ENCODE measurements around the gene AP3S1.

AP3S1 gene

DNA sequence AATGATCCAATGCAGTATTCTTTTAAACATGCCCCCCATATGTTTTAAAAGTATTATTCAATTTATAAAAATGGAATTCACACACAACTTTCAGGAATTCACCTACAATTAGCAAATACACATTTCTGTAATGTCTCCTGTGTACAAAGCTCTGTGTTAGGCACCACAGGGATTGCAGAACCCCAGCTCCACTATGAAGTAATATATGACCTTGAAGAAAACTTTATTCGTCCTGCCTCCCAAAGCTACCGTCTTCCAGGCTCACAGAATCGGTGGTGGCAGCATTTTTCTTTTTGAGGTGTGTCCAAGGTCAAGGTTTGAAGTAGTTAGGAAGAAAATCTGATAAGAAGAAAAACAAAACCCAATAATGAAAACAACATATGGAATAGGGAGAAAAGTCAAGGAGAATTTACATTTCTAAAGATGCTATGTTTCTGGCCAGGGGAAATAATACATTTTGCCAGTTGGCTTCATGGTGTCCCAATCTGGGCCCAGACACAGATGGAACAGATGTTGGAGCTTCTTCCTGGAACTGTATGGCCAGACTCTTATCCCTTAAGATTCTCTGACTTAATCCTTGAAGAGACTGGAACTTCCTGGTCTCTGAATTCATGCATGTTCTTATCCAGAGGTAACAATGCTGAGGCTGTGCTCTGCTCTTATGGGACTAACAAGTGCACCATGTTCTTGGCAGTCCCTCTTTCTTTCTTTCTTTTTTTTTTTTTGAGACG lies 98.5 kb downstream of the AP3S1 start:
- no peak for DNase-seq (ENCODE audit: low read depth in 2 of 2)

DNA sequence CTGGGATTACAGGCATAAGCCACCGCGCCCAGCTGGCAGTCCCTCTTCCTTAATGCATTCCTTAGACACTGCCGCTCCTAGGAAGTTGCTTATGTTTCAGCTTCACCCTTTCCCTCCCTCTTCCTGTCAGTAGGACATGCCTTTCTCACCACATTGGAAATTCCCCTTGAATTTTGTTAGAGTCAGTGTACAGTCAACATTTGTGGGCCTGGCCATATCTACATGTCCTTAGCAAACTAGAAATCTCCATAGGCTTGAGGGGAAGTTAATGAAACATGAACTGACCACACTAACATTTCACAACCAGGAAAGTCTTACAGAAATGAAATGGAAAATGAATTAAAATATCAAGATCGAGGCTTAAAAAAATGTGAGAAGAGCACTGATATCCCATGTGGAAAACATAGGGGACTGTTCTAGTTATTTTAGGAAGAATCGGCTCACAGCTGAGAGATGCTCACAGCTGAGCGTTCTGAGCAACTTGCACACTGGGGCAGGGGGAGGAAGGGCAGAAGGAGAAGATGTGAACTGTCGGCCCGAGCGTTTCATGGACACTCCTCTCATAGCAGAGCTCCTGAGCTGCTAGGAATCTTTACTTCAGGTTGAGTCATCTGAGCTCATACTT lies 99.4 kb downstream of the AP3S1 start:
- no peak for DNase-seq (ENCODE audit: low read depth in 2 of 2)

DNA sequence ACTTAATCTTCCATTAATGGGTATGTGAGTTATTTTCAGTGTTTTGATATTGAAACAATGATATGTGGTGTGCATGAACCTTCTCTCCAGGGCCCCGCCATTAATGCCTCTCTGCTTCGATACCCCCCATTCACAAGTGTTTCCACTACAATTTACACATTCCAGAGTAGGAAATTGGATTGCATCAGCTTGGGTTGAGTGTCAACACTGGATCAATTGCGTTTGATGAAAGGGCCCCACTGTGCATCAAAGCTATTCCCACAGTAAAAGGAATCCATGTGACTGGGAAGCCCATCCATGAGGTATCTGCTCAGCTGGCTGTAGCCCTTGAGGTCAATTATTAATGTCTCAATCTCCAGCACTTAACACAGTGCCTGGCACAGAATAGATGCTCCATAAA lies 102.8 kb downstream of the AP3S1 start:
- no peak for DNase-seq (ENCODE audit: low read depth in 2 of 2)

DNA sequence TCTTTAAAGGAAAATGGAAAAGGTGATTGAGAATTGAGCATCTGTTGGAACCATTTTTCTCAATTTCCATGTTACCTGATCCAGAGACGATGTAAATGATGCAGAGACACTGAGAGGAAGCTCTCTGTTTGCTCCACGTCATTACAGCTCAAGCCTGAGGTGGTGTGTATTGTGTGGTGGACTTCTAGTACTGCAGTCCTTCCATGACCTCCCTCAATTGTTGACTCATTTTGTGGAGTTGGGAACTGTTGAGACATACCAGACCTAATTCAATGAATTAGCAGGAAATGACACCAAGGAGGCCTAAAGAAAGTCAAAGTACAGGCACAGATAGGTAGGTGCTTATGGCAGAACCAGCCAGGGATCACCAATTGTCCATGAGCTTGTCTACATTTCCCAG lies 104.9 kb downstream of the AP3S1 start:
- DNase-seq (ENCODE audit: low read depth in 2 of 2): no peak

DNA sequence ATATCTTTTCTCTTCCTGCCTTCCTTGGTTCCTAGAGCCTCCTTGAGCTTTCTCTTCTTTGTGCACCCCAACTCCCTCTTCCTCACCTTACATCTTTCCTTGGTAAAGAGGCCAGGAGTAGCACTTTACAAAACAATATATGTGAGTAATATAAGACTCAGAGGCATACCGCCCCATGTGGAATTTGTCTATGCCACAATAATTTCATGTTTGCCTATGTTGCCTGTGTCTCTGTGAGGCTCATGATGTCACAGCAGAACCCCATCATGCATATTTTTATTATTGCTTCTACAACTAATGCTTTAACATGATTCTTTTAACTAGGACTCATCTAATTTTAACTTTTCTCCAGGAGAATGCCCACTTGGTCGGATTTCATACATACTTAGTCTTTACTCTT lies 105.5 kb downstream of the AP3S1 start:
- DNase-seq (ENCODE audit: low read depth in 2 of 2): no peak

DNA sequence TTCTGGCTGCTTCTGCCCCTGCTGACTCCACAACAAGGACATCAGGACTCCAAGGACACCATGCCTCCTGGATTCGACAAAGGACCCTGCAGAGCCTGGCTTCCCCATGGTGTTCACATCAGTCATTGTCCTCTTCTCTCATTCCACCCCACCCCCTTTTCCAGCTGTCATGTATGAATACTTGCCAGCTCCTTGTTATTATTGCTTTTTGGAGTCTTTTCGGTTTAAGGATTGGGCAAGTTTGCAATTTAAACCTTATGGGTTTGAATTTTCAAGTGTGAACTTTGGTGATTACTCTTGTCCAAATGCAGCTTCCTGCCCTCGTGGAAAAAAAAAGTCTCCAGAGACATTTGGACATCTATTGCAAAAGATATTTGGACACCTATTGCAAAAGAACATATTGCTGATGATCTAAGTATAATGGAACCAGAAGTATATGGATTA lies 106.4 kb downstream of the AP3S1 start:
- no peak for DNase-seq (ENCODE audit: low read depth in 2 of 2)

DNA sequence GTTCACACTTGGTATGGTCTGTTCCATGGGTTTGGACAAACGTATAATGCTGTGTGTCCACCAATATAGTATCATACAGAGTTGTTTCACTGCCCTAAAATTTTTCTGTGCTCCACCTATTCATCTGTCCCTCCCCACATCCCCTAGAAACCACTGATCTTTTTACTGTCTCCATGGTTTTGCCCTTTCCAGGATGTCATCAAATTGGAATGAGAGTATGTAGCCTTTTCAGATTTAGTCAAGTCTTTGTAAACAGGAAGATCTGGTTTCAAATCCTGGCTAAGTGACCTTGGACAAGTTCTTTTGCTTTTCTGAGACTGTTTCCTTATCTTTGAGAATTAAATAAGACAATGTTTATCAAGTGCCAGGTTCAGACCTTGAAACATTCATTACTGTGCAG lies 107.4 kb downstream of the AP3S1 start:
- DNase-seq (ENCODE audit: low read depth in 2 of 2): no peak

DNA sequence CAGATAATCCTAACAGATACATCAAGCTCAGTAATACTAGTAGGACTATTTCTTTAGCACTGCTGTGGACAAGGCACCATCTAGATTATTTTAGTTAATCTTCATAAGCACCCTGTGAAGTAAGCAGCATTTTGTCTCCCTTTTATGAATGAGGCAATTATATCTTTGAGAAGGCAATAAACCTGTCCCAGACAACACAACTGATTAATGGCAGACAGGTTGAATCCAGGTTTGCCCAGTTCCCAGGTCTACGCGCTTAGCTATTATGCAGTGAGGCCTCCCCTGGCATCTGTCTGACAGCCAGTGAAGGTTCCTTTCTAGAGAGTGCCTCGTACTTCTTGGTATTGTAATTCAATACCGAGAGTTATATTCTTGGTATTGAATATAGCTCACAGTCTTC lies 110.9 kb downstream of the AP3S1 start:
- no peak for DNase-seq (ENCODE audit: low read depth in 2 of 2)

DNA sequence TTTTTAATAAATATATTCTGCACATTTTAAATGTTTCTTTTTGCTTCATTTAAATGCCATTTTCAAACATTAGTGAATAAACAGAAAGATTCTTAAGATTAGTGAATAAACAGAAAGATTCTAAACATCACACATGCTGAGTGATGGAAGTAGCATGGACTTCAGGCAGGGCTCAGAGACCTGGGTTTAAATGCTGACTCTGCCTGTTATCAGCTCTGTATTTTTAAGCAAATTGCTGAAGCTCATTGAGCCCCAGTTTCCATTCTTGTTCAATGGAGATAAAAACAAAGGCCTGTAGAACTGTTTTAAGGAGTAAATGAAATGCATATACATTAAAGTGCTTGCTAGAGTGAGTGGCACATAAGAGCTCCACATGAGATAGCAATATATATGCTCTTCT lies 112.4 kb downstream of the AP3S1 start:
- DNase-seq (ENCODE audit: low read depth in 2 of 2): no peak

DNA sequence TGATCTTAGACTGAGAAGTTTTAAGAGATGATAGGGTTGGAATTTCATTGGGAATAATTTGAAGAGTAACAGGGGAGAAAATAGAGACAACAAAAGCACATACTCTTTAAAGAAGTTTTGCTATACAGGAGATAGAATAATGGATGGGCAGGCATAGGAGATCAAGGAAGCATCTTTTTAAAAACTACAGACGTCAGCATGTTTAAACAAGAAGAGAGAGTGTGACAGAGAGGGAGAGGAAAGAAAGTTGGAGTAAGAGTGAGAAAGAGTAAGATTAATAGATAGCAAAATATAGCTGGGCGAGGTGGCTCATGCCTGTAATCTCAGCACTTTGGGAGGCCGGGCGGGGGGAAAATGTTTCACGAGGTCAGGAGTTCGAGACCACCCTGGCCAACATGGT lies 115.2 kb downstream of the AP3S1 start:
- DNase-seq (ENCODE audit: low read depth in 2 of 2): no peak

DNA sequence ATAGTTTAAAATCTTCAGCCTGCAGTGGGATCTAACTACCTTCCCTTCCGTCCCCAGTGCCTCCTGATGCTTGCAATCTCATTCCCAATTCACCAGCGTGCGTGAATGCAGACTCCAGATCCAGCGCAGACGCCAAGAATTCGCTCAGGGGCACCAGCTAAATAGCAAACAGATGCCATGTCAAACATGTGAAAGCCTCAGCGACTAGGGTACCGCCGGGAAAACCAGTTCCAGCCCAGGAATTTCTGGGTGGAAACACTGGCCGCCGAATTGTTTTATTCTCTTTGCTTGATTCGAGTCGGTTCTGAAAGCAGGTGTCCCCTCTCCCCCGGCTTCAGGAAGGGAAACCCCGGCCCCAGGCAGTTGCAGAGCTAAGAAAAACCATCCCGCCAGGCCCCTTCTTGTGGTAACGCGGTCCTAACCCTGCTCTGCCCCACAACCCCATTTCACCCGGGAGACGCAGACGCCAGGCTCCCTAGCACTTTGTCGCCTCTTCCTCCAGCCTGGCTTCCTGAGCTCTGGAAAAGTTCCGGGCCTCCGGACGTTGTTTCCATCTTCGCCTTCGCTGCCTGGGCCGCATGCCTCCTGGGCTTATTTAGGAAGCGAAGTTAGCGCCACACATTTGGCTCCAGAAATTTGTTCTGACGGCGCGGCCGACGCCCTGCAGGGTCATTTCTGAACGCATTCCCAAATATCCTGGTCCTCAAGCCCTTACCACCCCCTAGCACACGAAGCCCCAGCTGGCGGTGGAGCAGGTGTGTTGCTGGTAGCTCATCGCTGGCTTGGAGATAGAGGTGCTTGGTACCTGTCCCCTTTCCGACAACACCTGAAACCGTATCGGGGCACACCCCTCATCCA lies 119.9 kb downstream of the AP3S1 start:
- DNase-seq (ENCODE audit: low read depth in 2 of 2): no peak

DNA sequence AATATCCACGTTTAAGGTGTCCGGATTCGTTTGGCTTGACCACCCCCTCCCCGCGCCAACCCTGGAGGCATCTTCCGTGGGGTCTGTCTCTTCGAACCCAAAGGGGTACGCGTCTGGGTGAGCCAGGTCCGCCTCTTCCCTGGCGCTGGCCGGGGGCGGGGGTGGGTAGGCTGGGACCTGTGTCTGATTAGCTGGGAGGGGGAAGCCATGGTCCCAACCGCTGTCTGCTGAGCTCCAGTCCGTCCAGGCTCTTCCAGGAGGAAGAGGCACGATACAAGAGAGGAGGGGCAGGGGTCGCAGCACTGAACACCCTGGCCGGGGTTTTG lies 120.5 kb downstream of the AP3S1 start, which contains the start of gene LVRN:
TSS of gene LVRN (plus strand) at position 237 of the 326 bp plus-strand sequence. CDS start 143 bp downstream, outside the sequence.
- no peak for DNase-seq (ENCODE audit: low read depth in 2 of 2)

DNA sequence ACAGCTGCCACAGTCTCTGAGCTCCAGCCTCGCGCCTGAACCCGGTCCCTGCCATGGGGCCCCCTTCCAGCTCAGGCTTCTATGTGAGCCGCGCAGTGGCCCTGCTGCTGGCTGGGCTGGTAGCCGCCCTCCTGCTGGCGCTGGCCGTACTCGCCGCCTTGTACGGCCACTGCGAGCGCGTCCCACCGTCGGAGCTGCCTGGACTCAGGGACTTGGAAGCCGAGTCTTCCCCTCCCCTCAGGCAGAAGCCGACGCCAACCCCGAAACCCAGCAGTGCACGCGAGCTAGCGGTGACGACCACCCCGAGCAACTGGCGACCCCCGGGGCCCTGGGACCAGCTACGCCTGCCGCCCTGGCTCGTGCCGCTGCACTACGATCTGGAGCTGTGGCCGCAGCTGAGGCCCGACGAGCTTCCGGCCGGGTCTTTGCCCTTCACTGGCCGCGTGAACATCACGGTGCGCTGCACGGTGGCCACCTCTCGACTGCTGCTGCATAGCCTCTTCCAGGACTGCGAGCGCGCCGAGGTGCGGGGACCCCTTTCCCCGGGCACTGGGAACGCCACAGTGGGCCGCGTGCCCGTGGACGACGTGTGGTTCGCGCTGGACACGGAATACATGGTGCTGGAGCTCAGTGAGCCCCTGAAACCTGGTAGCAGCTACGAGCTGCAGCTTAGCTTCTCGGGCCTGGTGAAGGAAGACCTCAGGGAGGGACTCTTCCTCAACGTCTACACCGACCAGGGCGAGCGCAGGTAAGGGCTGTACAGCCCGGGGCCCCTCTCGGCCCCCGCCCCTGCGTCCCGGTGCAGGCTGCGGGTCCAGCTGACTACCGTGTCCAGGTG lies 121.0 kb downstream of the AP3S1 start:
- DNase-seq (ENCODE audit: low read depth in 2 of 2): no peak

DNA sequence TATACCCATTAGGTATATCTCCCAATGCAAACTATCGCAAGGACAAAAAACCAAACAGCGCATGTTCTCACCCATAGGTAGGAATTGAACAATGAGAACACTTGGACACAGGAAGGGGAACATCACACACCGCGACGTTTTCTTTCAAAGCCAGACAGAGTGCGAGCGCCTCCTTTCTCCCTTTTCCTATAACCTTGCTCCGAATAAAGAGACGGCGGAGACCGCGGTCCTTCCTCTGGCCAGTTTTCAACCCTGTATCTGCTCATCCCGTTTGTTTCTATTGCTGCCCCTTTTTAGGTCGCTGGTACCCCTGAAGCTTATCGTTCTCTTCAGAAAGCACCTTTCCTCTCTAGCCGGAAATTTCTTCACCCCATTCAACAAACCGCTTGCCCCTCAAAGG lies 121.8 kb downstream of the AP3S1 start:
- DNase-seq (ENCODE audit: low read depth in 2 of 2): no peak
